ENCODE data around the gene MRPS26. TPM values are rescaled to one million over a fixed set of nuclear protein-coding genes. Genes with fewer than 3 reads are reported as not detected.

Gene MRPS26
- total and polyA plus RNA-seq, 2 of the 13 experiments (the other 11 are each of a cell fraction or from before 2014, with no cell fraction given) = 89.8 to 187 TPM

- TF ChIP-seq LCORL (IDR thresholded peaks at IDR 0.05) (peak; percentile 37; the same call in 1 of the 2 replicates), LCORL (CRISPR knock-in tag; IDR thresholded peaks at IDR 0.05) (peak; percentile 80), STAT6 (CRISPR knock-in tag; IDR thresholded peaks at IDR 0.05; ENCODE audit: borderline replicate concordance) (peak; percentile 94; the same call in 1 of the 2 replicates), MXD4 (CRISPR knock-in tag; IDR thresholded peaks at IDR 0.05) (peak; percentile 97), ZNF407 (CRISPR knock-in tag; IDR thresholded peaks at IDR 0.05; ENCODE audit: not compliant biosample characterization) (peak; percentile 95), CCAR2 (optimal IDR thresholded peaks at IDR 0.05; ENCODE audit: low read depth, low read length) (no peak), USF2 (IDR thresholded peaks at IDR 0.05; ENCODE audit: low read depth, low read length) (no peak), USF2 (CRISPR knock-in tag; IDR thresholded peaks at IDR 0.05; ENCODE audit: borderline replicate concordance) (no peak), ZNF550 (CRISPR knock-in tag; IDR thresholded peaks at IDR 0.05; ENCODE audit: borderline replicate concordance) (peak; percentile 24; the same call in 1 of the 2 replicates), ZNF570 (CRISPR knock-in tag; IDR thresholded peaks at IDR 0.05; ENCODE audit: borderline replicate concordance) (no peak), NCOA2 (CRISPR knock-in tag; IDR thresholded peaks at IDR 0.05) (peak; percentile 67), POGK (CRISPR knock-in tag; conservative IDR thresholded peaks at IDR 0.05) (peak; percentile 93), NFE2 (CRISPR knock-in tag; IDR thresholded peaks at IDR 0.05) (no peak)
These were observed at the start of gene MRPS26 (continued) for GRCh38 chr20:3045816-3046676.
